Melanocyte of skin (primary cell): ENCODE measurements around the gene TCAIM. TPM values are rescaled to one million over a fixed set of nuclear protein-coding genes. Genes with fewer than 3 reads are reported as not detected.

ENCODE experiments used
- total RNA-seq, 2 donors: library from RNA; depleted of rRNA; stranded (reverse); fragments of >200 nt; gene quantifications; 2 replicates each; pipeline ENCODE4 v1.2.3, GENCODE V29; 2012

The TCAIM gene
- 10 to 100 TPM; 21.6 to 25.5 TPM for total RNA-seq

GRCh38 chr3:44338010-44338827 is at the start of gene TCAIM:
Gene TCAIM (plus strand): TSS chr3:44338766. CDS start chr3:44354783, 16,017 bp downstream.

Other genes with a start within 250 kb of the TCAIM start
- gene TOPAZ1, start 96.9 kb upstream of the TCAIM start, total RNA-seq = not detected
- gene ZNF445, start 138.9 kb downstream of the TCAIM start, total RNA-seq = 1 to 10 TPM; 5.2 to 5.7 TPM
- 1 to 10 TPM; 3.4 to 5.0 TPM for gene ZKSCAN7, start 216.4 kb downstream of the TCAIM start, total RNA-seq
- under 1 TPM; 0.69 to 1.00 TPM for gene ZNF660, start 246.2 kb downstream of the TCAIM start, total RNA-seq